Upper lobe of right lung (tissue), 1 donor: Measurements from ENCODE around the gene CTNNA3. TPM values are rescaled to one million over a fixed set of nuclear protein-coding genes. Genes with fewer than 3 reads are reported as not detected.

Experiments used
- ATAC-seq: fragments of 200-7000 bp; cut with Tn5 transposase; one replicate; pipeline ENCODE4 v1.9.1; 2020; ENCODE audit warnings: mild to moderate bottlenecking, moderate library complexity
- DNase-seq: peaks from one replicate; pipeline ENCODE4 v3.0.0-alpha.2; 2020
- H3K27ac ChIP-seq: fragments of 200-600 bp; one replicate; pipeline ENCODE4 v1.8.0; 2022
- H3K27me3 ChIP-seq: fragments of 200-600 bp; one replicate; pipeline ENCODE4 v1.8.0; 2022; ENCODE audit warnings: mild to moderate bottlenecking
- H3K36me3 ChIP-seq: fragments of 200-600 bp; one replicate; pipeline ENCODE4 v1.8.0; 2022
- H3K4me1 ChIP-seq: fragments of 200-600 bp; one replicate; pipeline ENCODE4 v1.8.0; 2022
- H3K4me3 ChIP-seq: fragments of 200-600 bp; one replicate; pipeline ENCODE4 v1.8.0; 2022; ENCODE audit warnings: mild to moderate bottlenecking
- H3K9me3 ChIP-seq: fragments of 200-600 bp; one replicate; pipeline ENCODE4 v1.8.0; 2022
- intact Hi-C: fragments of 100-400 bp; cut with DNase I; formaldehyde crosslinking; loops from one replicate; pipeline ENCODE4 v1.11.0; 2022
- total RNA-seq: library from RNA; stranded (reverse); fragmentation: NEBNext Ultra II Directional; extraction: Animal tissue kit (Norgen Biotek cat#: 25700); gene quantifications from one replicate; pipeline ENCODE4 v1.2.1, GENCODE V29; 2021
- TF ChIP-seq, protein P1 (sequence below): fragments of 200-600 bp; IDR thresholded peaks from one replicate; pipeline ENCODE4 v1.8.0; 2022; ENCODE audit warnings: antibody characterized with exemption
- donor health status: DM: no; HTN: yes; CAD: no; lungs with severe emphysema.

The CTNNA3 gene
- total RNA-seq, 1 donor from 2014 or later, result 0.67 TPM

DNA sequence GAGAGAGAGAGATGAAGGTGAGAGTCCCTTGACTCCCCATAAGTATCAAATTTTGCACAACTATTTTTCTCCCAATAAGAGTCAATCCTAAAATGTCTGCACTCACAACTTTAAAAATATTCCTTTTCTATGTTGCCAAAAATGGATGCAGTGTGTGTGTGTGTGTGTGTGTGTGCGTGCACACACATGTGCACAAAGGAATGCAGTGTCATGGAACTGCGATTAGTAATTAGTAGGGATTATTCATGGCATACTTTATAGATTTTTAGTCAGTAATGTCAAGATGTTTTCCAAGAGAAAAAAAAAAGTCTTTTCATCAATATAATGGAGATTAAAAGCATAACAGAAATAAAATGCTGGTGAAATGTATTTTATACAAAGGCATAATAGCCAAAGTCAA, 949.3 kb downstream of the CTNNA3 start:
- H3K9me3 ChIP-seq, result no peaks in the 10 kb centered on the region
- H3K4me1 ChIP-seq, result no peaks in the 10 kb centered on the region
- TF ChIP-seq, protein P1, sequence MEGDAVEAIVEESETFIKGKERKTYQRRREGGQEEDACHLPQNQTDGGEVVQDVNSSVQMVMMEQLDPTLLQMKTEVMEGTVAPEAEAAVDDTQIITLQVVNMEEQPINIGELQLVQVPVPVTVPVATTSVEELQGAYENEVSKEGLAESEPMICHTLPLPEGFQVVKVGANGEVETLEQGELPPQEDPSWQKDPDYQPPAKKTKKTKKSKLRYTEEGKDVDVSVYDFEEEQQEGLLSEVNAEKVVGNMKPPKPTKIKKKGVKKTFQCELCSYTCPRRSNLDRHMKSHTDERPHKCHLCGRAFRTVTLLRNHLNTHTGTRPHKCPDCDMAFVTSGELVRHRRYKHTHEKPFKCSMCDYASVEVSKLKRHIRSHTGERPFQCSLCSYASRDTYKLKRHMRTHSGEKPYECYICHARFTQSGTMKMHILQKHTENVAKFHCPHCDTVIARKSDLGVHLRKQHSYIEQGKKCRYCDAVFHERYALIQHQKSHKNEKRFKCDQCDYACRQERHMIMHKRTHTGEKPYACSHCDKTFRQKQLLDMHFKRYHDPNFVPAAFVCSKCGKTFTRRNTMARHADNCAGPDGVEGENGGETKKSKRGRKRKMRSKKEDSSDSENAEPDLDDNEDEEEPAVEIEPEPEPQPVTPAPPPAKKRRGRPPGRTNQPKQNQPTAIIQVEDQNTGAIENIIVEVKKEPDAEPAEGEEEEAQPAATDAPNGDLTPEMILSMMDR, result no peak
- no peak overlapping the region for H3K4me3 ChIP-seq
- no peak for DNase-seq
- H3K27me3 ChIP-seq, result no peaks in the 10 kb centered on the region
- intact Hi-C loops, result no loop called here
- no peaks in the 10 kb centered on the region for H3K36me3 ChIP-seq
- no peak for ATAC-seq
- no peak overlapping the region for H3K27ac ChIP-seq

DNA sequence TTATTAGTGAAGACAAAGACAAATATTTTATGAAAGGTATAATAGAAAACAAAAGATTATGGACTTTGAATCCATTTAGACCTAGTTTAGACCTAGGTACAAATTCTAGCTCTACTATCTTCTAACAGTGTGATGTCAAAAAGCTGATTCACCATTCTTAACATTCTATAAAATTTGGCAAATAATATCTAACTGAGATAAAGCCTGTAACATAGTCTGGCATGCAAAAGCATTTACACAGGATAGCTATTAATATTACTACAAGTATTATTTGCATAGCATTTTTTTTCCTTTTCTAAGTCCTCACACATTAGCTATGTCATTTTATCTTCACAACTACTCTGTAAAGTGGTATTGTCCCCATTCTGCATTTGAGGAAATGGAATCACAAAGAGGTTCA, 949.7 kb downstream of the CTNNA3 start:
- Histone ChIP-seq H3K9me3 (no peaks in the 10 kb centered on the region), H3K36me3 (no peaks in the 10 kb centered on the region), H3K4me1 (no peaks in the 10 kb centered on the region), H3K27ac (no peak overlapping the region), H3K27me3 (no peaks in the 10 kb centered on the region), H3K4me3 (no peak overlapping the region)
- intact Hi-C loops, result no loop called here
- DNase-seq (no peak), ATAC-seq (no peak)
- TF ChIP-seq, protein P1, result no peak

DNA sequence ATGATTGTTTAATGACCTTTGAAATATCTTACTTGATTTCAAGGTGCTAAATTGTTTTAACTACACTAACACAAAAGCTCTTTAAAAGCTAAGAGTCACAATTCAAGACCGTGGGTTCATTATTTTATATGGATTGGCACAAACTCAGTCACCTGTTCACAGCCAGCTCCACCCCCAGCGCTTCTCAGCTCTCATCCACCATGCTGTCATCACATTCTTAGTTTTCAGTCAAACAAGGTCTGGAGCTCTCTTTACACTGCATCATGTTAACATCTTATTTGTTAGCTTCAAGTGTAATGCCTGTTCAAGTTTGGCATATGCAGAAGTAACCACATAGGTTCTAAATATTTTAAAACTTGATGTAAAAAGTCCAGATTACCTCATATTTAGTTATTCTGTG, 951.1 kb downstream of the CTNNA3 start:
- no peak for DNase-seq
- TF ChIP-seq, protein P1, result no peak
- no peak overlapping the region for H3K4me3 ChIP-seq
- no peaks in the 10 kb centered on the region for H3K4me1 ChIP-seq
- H3K27ac ChIP-seq, result no peak overlapping the region
- H3K36me3 ChIP-seq, result no peaks in the 10 kb centered on the region
- no peaks in the 10 kb centered on the region for H3K27me3 ChIP-seq
- intact Hi-C loops, result no loop called here
- H3K9me3 ChIP-seq, result no peaks in the 10 kb centered on the region
- no peak for ATAC-seq

DNA sequence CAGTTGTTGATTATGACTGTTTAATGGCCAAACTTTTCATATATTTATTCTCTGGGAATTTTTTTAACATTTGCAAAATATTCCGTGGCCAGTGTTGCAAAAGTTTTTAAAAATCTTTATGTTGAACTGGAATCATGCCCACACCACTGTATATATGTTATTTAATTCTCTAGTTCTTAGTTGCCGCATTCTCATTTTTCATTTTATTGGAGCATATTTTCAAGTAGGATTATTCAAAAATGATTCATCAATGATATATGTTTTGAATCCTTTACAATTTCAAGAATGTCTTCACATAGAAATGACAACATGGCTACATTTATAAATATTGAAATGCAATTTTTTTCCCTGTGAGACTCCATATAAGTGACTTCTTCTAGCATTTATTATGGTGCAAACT, 958.8 kb downstream of the CTNNA3 start:
- DNase-seq (no peak), ATAC-seq (no peak)
- intact Hi-C loops, result no loop called here
- Histone ChIP-seq H3K27me3 (no peaks in the 10 kb centered on the region), H3K36me3 (no peaks in the 10 kb centered on the region), H3K27ac (no peak overlapping the region), H3K9me3 (no peaks in the 10 kb centered on the region), H3K4me3 (no peak overlapping the region), H3K4me1 (no peaks in the 10 kb centered on the region)
- TF ChIP-seq, protein P1, result no peak

DNA sequence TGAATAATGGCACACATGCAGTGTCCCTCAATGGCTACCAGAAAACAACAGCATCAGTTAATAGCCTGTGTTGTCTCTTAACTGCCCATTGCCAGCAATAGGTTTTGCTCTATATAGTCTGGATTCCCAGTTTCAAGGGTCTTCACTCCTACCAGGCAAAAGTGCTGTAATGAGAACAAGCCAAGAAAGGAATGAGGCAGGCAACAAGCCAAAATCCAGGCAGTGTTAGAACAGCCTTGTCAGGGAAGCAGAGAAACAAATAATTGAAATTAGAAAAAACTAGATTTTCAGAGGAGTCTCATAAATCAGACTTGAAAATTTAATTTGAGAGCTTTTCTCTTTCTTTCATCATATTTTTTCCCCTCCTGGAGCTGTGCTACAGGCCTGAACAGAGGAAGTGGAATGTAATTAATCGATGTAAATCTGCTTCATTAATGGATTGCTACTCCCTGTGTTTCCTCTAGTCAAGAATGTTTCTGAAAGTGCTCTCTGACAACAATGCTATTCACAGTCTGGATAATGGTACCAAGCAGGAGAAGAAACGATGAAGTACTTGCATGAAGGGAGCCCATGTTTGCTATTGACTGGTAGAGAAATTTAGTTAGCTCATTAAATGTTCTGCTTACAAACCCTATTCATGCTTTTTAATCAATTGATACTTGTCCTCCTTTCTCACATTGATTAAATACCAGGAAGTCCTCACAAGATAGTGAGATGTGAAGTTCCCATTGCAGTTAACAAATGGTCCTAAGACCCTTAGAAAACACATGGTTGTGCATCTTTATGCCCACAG, 972.2 kb downstream of the CTNNA3 start:
- intact Hi-C loops, result no loop called here
- no peaks in the 10 kb centered on the region for H3K36me3 ChIP-seq
- DNase-seq, result no peak
- no peaks in the 10 kb centered on the region for H3K27me3 ChIP-seq
- no peak overlapping the region for H3K4me3 ChIP-seq
- H3K9me3 ChIP-seq, result no peaks in the 10 kb centered on the region
- TF ChIP-seq, protein P1, result no peak
- H3K27ac ChIP-seq, result no peak overlapping the region
- no peak for ATAC-seq
- H3K4me1 ChIP-seq, result no peaks in the 10 kb centered on the region
